K562 (cell line): ENCODE measurements around the gene PITPNC1. TPM values are rescaled to one million over a fixed set of nuclear protein-coding genes. Genes with fewer than 3 reads are reported as not detected.

Experiments
- ARID2 ChIP-seq: fragments of 450-650 bp; IDR thresholded peaks from 2 replicates; pipeline ENCODE4 v1.6.1; 2017; ENCODE audit warnings: antibody characterized with exemption, mild to moderate bottlenecking
- ATF7 ChIP-seq: fragments of 450-650 bp; IDR thresholded peaks from 2 replicates; pipeline ENCODE4 v1.7.1; 2014; ENCODE audit warnings: mild to moderate bottlenecking, moderate library complexity
- CCNT2 ChIP-seq: IDR thresholded peaks from 2 replicates; pipeline ENCODE4 v1.6.1; 2011; ENCODE audit warnings: borderline replicate concordance, low read depth, mild to moderate bottlenecking, moderate library complexity, mixed read lengths, low read length; ENCODE audit not compliant: insufficient read length; ENCODE audit errors: extremely low read depth
- CEBPB ChIP-seq: fragments of 450-650 bp; IDR thresholded peaks from 2 replicates; pipeline ENCODE4 v1.6.1; 2016; ENCODE audit warnings: missing genetic modification characterization, missing compliant biosample characterization
- GABPB2 ChIP-seq: fragments of 250-450 bp; sonication (Bioruptor Pico); conservative IDR thresholded peaks from 2 replicates; pipeline ENCODE4 v1.5.1; 2021; ENCODE audit warnings: mild to moderate bottlenecking
- KDM2B ChIP-seq: fragments of 250-450 bp; sonication (Bioruptor Pico); IDR thresholded peaks from 2 replicates; pipeline ENCODE4 v1.8.0; 2021; ENCODE audit warnings: mild to moderate bottlenecking, moderate library complexity
- MYC ChIP-seq, 2 experiments: fragments of 250-450 bp in 1 of 2; sonication (Bioruptor Pico) in 1 of 2; IDR thresholded peaks; 2 replicates each; pipeline versions ENCODE4 v1.5.1 to v1.6.1; 2012 to 2021; ENCODE audit warnings: low read depth in 2 of 2, borderline replicate concordance in 1 of 2, improper control_type of control experiment in 1 of 2, low read length in 1 of 2, mild to moderate bottlenecking in 1 of 2, moderate library complexity in 1 of 2
- NFE2 ChIP-seq: IDR thresholded peaks from 2 replicates; pipeline ENCODE4 v1.6.1; 2014; ENCODE audit warnings: antibody characterized with exemption, low read depth
- RUNX1 ChIP-seq: sonication (generic); IDR thresholded peaks from 2 replicates; pipeline ENCODE4 v1.6.1; 2016; ENCODE audit warnings: antibody characterized with exemption, low read depth
- SMAD3 ChIP-seq: fragments of 450-650 bp; formaldehyde crosslinking; conservative IDR thresholded peaks from 2 replicates; pipeline ENCODE4 v1.4.0; 2020; ENCODE audit warnings: mild to moderate bottlenecking
- ZC3H4 ChIP-seq: sonication (generic); formaldehyde crosslinking; IDR thresholded peaks from 2 replicates; pipeline ENCODE4 v1.9.0; 2021; ENCODE audit warnings: missing genetic modification reagents, borderline replicate concordance
- ZNF311 ChIP-seq: fragments of 250-450 bp; sonication (Bioruptor Pico); IDR thresholded peaks from 2 replicates; pipeline ENCODE4 v1.4.0; 2020; ENCODE audit warnings: mild to moderate bottlenecking, moderate library complexity
- polyA plus RNA-seq, 8 experiments: library from polyadenylated mRNA; depleted of rRNA in 4 of 8; stranded (reverse) in 5 of 8; unstranded in 3 of 8; fragments of >200 nt; fragmentation: Nextera tagmentation in 2 of 8; fragmentation: Illumina TruSeq in 1 of 8; extraction: Ambion mirVana in 2 of 8; extraction: Trizol in 1 of 8; gene quantifications; 2 replicates each; pipeline versions ENCODE4 v1.2.1 to v1.2.3, GENCODE V29; 2011 to 2014; ENCODE audit warnings: inconsistent platforms in 1 of 8, missing spikeins in 1 of 8
- total RNA-seq, 7 experiments: library from RNA; depleted of rRNA in 6 of 7; stranded (reverse); fragments of >200 nt in 6 of 7; fragmentation: Illumina TruSeq in 2 of 7; extraction: Trizol in 2 of 7; gene quantifications; 2 replicates each; pipeline versions ENCODE4 v1.2.1 to v1.2.3, GENCODE V29; 2011 to 2021; ENCODE audit warnings: low replicate concordance in 1 of 7
- TF ChIP-seq, protein P1 (sequence below), 2 experiments: fragments of 450-650 bp; IDR thresholded peaks; 2 replicates each; pipeline ENCODE4 v1.6.1; 2018; ENCODE audit warnings: mild to moderate bottlenecking in 2 of 2, low read depth in 1 of 2; ENCODE audit not compliant: partially characterized antibody in 2 of 2
- TF ChIP-seq, protein P2 (sequence below): fragments of 450-650 bp; formaldehyde crosslinking; IDR thresholded peaks from 2 replicates; pipeline ENCODE4 v1.4.0; 2020; ENCODE audit warnings: mild to moderate bottlenecking, moderate library complexity
- TF ChIP-seq, protein P3 (sequence below): fragments of 450-650 bp; IDR thresholded peaks from 2 replicates; pipeline ENCODE4 v1.6.1; 2018; ENCODE audit warnings: mild to moderate bottlenecking, low read depth; ENCODE audit not compliant: partially characterized antibody

Gene PITPNC1
- total and polyA plus RNA-seq, 9 of the 15 experiments (the other 6 are each of a cell fraction or from before 2014, with no cell fraction given) = 0.11 to 1.1 (median 0.65) TPM

DNA sequence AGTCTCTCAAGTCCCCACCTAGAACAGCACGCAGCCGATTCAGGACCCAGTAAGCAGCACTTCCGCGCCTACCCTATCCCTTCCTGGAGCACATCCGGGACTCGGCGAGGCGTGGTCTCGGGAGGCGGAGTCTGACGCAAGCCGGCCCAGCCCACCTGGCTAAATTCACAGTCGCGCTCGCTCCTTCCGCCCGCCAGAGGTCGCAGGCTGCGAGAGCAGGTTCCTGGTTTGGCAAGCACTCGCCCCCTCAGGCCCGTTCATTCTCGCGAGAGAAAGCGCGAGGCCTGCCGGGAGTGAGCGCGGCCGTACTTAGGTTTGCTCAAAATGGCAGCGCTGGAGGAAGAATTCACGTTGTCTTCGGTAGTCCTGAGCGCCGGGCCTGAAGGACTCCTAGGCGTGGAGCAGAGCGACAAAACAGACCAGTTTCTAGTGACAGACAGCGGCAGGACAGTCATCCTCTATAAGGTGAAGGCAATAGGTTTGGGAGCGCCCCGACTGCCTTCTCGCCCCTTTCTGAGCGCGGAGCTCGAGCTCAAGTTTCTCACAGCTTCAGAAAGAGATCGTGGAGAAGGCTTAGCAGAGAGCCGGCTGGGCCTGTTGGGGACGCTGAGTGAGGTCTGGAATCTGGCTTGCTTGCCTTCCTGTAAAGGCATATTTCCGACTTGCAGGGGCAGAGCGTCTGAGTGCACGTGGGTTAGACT, 340.7 kb downstream of the PITPNC1 start, which contains the start of gene NOL11 (continued):
- TF ChIP-seq ATF7 (peak; percentile 93), CCNT2 (peak; percentile 79), RUNX1 (no peak), ZC3H4 (CRISPR knock-in tag) (no peak), NFE2 (no peak), SMAD3 (CRISPR knock-in tag) (no peak), MYC (IDR thresholded peaks at IDR 0.05; ENCODE audit: low read depth, low read length) (peak; percentile 85), MYC (CRISPR knock-in tag; IDR thresholded peaks at IDR 0.05; ENCODE audit: borderline replicate concordance, low read depth) (peak; percentile 52; the same call in 1 of the 2 replicates), ARID2 (no peak), GABPB2 (CRISPR knock-in tag) (no peak), KDM2B (no peak), ZNF311 (no peak), CEBPB (tag) (peak; percentile 86)
- TF ChIP-seq, protein P1, sequence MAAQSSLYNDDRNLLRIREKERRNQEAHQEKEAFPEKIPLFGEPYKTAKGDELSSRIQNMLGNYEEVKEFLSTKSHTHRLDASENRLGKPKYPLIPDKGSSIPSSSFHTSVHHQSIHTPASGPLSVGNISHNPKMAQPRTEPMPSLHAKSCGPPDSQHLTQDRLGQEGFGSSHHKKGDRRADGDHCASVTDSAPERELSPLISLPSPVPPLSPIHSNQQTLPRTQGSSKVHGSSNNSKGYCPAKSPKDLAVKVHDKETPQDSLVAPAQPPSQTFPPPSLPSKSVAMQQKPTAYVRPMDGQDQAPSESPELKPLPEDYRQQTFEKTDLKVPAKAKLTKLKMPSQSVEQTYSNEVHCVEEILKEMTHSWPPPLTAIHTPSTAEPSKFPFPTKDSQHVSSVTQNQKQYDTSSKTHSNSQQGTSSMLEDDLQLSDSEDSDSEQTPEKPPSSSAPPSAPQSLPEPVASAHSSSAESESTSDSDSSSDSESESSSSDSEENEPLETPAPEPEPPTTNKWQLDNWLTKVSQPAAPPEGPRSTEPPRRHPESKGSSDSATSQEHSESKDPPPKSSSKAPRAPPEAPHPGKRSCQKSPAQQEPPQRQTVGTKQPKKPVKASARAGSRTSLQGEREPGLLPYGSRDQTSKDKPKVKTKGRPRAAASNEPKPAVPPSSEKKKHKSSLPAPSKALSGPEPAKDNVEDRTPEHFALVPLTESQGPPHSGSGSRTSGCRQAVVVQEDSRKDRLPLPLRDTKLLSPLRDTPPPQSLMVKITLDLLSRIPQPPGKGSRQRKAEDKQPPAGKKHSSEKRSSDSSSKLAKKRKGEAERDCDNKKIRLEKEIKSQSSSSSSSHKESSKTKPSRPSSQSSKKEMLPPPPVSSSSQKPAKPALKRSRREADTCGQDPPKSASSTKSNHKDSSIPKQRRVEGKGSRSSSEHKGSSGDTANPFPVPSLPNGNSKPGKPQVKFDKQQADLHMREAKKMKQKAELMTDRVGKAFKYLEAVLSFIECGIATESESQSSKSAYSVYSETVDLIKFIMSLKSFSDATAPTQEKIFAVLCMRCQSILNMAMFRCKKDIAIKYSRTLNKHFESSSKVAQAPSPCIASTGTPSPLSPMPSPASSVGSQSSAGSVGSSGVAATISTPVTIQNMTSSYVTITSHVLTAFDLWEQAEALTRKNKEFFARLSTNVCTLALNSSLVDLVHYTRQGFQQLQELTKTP (IDR thresholded peaks at IDR 0.05; ENCODE audit: low read depth in 1 of 2, partially characterized antibody in 2 of 2) = peak; percentile 24 to 38
- TF ChIP-seq, protein P2, sequence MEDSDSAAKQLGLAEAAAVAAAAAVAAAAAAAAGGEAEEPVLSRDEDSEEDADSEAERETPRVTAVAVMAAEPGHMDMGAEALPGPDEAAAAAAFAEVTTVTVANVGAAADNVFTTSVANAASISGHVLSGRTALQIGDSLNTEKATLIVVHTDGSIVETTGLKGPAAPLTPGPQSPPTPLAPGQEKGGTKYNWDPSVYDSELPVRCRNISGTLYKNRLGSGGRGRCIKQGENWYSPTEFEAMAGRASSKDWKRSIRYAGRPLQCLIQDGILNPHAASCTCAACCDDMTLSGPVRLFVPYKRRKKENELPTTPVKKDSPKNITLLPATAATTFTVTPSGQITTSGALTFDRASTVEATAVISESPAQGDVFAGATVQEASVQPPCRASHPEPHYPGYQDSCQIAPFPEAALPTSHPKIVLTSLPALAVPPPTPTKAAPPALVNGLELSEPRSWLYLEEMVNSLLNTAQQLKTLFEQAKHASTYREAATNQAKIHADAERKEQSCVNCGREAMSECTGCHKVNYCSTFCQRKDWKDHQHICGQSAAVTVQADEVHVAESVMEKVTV (CRISPR knock-in tag) = peak; percentile 60; the same call in 1 of the 2 replicates
- TF ChIP-seq, protein P3, sequence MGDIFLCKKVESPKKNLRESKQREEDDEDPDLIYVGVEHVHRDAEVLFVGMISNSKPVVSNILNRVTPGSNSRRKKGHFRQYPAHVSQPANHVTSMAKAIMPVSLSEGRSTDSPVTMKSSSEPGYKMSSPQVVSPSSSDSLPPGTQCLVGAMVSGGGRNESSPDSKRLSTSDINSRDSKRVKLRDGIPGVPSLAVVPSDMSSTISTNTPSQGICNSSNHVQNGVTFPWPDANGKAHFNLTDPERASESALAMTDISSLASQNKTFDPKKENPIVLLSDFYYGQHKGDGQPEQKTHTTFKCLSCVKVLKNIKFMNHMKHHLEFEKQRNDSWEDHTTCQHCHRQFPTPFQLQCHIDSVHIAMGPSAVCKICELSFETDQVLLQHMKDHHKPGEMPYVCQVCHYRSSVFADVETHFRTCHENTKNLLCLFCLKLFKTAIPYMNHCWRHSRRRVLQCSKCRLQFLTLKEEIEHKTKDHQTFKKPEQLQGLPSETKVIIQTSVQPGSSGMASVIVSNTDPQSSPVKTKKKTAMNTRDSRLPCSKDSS = no peak
